UCSD-AML1 (cell line): ENCODE results near the gene PSMB1.
"Not testable (repeated sequence)": the region's sequence is repeated elsewhere in the genome, so short reads cannot be mapped to it uniquely, and the experiment has no call there.

Source experiments
- DNase-seq: peaks from one replicate; lab custom pipeline; 2025; ENCODE audit not compliant: unreplicated experiment; lab: John Stamatoyannopoulos, UW

Gene PSMB1

DNA sequence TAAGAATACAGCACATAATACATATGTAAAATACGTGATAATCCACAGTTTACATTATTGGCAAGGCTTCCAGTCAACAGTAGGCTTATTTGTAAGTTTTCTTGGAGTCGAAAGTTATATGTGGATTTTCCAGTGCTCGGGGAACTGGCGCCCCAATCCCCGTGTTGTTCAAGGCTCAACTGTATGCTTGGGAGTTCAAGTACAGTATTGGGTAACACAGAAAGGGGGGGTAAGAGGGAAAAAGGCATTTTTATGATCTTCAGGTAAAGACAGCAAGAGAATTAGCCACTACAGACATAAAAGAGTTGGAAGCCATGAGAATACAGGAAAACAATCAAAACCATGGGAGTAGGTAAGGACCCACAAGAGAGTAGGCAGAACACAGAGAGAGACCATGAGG lies 16.4 kb downstream of the PSMB1 start:
- DNase-seq: no peak

DNA sequence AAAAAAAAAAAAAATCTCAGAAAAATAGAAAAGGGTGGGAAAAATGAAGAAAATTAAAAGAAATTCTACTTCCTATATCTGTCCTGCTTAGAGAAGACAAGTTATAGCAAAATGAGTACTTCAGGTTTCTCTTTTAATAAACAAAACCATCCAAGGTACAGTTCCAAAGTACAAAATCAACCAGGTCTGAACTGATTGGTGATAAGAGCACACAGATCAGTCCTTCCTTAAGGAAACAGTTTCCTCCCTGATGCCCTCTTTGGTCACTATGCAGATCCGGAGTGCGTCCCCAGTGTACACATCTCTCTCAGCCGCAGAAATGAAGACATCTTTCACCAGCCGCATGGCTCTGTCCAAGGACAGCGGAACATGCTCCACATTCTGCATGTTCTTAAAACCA lies 18.1 kb downstream of the PSMB1 start:
- DNase-seq: no peak

DNA sequence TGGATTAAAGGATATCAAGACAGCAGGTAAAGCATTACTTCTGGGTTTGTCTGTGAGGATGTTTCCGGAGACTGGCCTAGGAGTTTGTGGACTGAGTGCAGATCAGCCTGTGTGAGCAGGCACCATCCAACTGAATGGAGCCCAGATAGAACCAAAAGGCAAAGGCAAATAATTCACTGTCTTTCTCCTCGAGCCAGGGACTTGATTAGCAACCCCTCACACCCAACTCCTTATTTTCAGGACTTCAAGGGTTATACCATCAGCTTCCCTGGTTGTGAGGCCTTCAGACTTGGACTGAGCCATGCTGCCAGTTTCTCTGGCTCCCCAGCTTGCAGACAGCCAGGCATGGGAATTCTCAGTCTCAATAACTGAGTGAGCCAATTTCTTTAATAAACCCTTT lies 19.3 kb downstream of the PSMB1 start:
- no peak for DNase-seq

DNA sequence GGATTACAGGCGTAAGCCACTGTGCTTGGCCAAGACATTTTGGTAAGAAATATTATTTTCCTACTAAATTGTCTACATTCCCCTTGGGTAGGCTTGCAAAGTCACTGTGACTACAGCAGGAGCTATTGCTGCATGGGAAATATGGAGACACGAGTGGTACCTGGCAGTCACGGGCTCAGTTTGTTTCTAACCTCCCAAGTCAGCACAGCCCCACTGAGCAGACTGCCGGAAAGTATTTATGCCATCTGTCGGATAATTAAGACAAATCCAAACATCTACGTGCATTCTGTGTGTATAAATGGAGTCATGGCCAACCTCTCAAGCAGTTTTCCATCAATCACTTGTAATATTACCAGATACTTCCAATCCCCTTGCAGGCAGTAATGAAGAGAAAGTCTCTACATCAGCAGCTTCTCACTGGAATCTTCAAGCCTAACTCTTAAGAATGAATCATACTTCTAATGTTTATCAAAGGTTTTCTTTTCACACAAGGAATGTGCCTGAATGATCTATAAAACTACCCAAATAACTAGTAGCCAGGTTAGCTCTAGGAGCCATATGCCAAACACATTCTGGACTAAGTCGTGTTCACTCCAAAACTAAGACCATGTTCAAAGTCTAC lies 20.1 kb downstream of the PSMB1 start:
- no peak for DNase-seq

DNA sequence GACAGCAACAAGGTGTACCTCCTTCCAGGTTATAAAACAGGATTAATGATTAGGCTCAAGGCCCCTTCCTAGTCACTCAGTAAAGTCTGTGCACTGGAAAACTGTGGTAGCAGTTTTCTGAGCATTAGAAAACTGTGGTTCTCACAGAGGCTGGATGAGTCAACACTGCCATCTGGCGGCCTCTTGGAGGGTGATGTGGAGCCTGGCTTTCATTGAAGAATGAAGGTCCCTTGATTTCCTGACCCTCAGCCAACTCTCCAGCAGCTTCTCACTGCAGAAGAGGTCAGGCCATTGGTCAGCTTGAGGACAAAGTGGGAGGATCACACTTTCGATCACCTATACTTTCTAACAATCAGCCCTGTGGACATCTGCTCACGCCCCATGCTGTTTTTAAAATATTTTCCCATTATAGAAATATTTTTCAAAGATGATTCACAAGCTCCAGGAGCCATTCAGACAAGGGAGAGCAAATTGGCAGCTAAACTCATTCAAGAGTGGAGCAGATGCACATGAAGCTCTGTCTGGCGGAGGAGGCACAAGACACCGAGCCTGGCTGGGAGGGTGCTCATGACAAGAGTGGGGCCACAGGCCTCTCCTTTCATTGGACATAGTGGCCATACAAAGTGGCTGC lies 23.2 kb downstream of the PSMB1 start:
- DNase-seq: peak; percentile 66

DNA sequence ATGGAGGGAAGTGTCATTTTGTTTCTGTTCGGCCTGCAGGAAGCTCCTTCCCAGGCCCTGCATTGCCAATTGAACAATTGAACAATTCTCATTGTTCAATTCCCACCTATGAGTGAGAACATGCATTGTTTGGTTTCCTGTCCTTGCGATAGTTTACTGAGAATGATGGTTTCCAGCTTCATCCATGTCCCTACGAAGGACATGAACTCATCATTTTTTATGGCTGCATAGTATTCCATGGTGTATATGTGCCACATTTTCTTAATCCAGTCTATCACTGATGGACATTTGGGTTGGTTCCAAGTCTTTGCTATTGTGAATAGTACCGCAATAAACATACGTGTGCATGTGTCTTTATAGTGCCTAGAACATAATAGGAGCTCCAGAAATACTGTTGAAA lies 25.1 kb downstream of the PSMB1 start:
- not testable (repeated sequence) for DNase-seq

DNA sequence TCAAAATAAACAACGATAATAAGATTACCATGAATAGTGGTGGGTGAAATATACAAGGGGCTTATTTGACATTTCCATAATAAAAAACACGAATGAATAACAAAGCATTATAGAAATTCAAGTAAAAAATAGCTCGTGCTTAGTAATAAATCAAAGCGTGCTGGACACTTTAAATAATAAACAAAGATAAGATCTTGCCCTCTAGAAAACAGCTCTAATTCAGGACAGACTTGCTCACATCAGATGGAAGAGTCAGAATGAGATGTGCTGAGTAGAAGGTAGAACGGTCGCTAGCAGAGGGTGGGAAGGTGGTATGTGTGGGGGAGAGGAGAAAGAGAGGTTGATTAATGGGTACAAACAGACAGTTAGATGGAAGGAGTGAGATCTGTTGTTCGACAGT lies 27.3 kb downstream of the PSMB1 start:
- no peak for DNase-seq

DNA sequence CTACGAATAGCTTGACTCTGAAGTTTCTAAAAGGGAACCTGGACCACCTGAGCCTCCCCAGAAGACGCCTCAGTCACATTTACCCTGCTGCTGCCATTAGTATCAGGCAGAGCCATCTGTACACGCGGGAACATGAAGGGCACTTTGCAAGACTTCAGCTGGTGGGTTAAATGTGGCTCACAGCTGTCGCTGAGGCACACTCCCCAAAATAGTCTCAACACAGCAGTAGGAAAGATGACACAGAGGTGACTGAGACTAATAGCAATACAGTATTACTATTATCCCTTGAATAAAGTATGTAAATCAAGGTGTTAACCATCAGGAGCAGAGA lies 29.0 kb downstream of the PSMB1 start:
- no peak for DNase-seq

DNA sequence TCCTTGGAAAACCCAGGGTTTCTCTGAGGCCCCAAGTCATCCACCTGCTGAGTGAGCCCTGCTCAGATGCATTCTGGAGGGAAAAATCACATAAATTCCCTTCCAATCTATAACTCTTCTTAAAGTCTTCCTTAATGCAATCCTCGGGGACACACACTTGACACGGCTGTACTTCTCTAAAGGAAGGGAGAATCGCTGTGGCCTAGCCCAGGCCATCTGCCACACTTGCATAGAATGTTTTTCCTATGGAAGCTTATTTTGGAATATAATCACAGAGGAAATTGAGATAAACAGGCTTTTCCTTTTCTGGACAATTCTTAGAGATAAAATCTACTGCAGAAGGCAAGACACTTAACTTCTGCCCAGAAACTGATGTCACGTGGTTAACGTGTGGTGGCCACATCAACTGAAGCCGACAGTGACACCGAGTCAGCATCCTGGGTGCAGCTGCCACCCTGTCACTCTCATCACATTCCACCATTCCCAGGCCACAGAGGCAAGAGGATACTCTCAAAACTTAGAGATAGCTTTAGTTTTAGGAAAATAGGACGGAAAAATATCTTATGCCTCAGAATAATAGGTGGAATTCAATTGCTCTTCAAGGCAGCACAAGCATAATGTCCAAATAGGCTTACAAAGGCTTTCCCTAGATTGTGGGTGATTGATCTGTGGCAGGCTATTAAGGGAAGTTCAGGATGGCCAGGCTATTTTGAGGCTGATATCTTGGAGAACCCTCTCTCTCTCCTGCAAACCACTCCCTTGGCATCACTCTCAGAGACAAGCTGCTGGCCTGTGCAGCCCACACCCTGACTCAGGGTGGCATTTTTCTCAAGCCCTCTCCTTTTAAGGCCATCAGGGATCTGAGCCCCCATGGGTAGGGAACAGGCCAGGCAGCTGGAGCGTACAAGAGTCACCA lies 29.6 kb downstream of the PSMB1 start:
- DNase-seq: no peak

DNA sequence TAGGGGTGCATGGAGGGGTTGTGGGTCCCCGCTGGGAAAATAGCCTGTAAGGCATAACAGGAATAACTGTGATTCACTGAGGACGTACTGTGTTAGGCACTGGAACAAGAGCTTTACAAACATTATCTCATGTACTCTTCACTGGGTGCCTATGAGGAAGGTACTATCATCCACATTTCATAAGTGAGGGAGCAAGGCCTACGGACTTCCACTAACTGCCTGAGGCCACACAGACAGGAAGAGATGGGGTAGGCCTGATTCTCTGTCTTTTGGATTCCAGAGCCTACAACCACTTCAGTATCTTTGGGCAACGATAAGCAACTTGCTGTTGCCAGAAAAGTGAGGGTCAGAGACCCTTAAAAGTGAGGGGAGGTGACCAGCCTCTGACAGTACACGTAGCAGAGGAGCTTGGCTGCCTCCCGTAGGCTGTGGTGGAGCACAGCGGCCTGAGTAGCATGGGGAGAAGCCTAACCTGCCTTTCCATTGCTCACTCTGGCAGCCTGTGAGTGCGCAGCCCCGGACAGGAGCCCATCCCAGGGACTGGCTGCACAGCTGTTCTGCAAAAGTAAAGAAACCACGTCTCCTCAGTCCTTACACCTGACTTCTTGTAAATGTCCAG lies 30.4 kb downstream of the PSMB1 start:
- peak; percentile 36 for DNase-seq

DNA sequence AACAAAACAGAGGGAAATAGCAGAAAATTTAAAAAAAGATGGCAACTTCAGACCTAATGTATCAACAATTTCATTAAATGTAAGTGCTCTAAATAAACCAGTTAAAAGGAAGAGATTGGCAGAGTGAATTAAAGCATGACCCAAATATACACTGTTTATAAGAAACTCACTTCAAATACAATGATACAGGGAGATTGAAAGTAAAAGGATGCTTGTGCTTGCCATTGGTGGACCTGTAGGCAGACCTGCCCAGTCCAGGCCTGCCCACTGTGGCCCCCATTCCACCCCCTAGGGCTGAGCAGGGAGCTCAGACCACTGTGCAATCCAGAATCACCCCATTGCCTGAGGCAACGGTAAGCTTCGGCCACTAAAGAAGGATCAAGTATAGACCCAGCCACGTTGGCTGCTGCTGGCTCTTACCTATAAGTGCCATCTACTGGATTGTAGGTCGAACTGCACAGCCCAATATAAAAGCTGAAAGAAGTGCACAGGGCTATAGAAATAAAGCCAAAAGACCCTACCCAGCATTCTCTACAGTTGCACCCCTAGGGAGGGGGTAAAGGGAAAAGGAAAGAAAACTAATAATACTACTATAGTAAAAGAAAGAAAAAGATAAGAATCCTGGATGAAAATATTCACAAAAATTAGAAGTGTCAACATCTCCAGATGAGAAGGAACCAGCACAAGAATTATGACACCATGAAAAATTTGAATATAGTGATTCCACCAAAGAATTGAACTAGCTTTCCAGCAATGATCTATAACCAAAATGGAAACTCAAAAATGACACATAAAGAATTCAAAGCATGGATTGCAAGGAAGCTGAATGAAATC lies 36.1 kb downstream of the PSMB1 start:
- peak; percentile 49 for DNase-seq

DNA sequence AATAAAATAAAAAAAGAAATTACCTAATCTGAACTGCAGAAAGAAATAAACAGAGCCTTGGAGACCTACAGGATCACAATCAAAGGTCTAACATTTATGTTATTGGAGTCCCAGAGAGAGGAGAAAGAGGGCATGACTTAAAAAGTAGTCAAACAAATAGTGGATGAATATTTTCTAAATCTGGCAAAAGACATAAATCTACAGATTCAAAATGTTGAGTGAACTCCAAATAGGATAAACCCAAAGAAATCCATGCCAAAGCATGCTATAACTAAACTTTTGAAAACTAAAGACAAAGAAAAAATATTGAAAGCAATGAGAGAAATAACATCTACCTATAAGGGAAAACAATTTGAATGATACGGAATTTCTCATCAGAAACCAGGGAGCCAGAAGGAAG lies 38.2 kb downstream of the PSMB1 start:
- no peak for DNase-seq

DNA sequence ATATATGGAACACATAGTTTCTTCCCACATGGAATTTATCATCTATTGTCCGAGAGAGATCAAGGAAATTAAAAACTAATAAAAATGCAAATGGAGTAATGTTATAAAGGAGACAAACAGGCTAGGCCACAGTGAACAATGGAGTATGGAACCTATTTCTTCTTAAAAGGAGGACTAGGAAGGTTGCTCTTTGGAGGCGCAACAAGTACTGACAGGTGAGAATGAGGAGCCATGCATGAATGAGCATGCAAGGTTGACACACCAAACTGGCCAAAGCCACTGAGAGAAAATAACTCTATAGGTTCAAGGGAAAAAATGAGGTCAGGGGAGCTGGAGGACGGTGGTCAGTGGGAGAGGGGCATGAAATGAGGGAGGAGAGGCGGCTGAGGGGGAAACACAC lies 40.9 kb downstream of the PSMB1 start:
- DNase-seq: no peak

DNA sequence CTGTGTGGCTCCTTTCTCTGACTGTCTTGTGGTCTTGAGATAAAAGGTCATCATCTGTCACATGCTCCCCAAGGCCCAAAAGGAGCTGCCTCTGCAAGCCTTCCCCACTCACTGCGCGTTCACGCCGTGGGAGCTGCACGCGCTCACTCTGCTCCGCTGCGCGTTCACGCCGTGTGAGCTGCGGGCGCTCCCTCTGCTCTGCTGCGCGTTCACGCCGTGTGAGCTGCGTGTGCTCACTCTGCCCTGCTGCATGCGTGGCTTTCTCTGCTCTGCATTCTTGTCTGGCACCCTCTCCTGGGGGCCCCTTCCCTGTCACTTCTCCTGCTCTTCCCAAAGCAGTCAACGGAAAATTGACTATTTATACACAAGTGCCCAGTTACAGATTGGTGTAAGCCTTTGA lies 42.5 kb downstream of the PSMB1 start:
- no peak for DNase-seq

DNA sequence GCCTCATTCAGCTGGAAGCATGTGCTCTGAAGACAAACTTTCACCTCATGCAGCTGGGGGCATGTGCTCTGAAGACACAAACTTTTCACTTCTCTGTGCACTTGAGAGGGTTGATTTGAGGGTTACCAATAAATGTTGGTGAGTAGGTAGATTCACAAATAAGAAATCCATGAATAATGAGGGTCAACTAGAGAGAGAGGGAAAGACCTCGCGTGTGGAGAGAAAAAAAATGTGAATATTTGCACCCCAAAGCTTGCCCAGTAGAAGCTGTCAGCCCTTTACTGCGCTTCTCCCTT lies 43.4 kb downstream of the PSMB1 start:
- no peak for DNase-seq

DNA sequence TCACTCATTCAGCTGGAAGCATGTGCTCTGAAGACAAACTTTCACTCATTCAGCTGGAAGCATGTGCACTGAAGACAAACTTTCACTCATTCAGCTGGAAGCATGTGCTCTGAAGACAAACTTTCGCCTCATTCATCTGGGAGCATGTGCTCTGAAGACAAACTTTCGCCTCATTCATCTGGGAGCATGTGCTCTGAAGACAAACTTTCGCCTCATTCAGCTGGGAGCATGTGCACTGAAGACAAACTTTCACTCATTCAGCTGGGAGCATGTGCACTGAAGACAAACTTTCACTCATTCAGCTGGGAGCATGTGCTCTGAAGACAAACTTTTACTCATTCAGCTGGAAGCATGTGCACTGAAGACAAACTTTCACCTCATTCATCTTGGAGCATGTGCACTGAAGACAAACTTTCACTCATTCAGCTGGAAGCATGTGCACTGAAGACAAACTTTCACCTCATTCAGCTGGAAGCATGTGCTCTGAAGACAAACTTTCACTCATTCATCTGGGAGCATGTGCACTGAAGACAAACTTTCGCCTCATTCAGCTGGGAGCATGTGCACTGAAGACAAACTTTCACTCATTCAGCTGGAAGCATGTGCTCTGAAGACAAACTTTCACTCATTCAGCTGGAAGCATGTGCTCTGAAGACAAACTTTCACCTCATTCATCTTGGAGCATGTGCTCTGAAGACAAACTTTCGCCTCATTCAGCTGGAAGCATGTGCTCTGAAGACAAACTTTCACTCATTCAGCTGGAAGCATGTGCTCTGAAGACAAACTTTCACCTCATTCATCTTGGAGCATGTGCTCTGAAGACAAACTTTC lies 44.0 kb downstream of the PSMB1 start:
- DNase-seq: not testable (repeated sequence)

DNA sequence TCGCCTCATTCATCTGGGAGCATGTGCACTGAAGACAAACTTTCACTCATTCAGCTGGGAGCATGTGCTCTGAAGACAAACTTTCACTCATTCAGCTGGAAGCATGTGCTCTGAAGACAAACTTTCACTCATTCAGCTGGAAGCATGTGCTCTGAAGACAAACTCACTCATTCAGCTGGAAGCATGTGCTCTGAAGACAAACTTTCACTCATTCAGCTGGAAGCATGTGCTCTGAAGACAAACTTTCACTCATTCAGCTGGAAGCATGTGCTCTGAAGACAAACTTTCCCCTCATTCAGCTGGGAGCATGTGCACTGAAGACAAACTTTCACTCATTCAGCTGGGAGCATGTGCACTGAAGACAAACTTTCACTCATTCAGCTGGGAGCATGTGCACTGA lies 44.8 kb downstream of the PSMB1 start:
- DNase-seq: not testable (repeated sequence)

DNA sequence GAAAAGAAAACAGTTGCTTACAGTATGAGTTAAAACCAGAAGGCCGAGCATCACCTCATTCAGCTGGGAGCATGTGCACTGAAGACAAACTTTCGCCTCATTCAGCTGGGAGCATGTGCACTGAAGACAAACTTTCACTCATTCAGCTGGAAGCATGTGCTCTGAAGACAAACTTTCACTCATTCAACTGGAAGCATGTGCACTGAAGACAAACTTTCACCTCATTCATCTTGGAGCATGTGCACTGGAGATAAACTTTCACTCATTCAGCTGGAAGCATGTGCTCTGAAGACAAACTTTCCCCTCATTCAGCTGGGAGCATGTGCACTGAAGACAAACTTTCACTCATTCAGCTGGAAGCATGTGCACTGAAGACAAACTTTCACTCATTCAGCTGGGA lies 45.4 kb downstream of the PSMB1 start:
- not testable (repeated sequence) for DNase-seq

DNA sequence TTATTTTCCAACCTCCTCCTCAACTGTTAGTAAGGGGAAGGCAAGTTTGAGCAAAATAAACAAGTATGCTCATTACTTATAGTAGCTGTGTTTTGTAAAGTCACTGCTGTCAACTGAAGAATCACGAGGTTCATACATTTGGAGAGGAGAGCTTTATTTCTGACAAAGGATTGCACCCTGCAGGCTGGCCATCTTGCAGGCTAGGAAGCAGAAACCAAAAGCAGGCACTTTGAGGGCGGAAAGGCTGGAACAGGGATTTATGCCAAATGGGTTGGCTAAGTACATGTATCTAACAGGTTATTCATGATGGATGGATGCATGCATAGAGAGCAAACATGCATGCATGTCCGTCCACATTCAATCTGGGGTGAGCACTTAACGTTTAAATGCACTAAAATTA lies 46.7 kb downstream of the PSMB1 start:
- DNase-seq: no peak

DNA sequence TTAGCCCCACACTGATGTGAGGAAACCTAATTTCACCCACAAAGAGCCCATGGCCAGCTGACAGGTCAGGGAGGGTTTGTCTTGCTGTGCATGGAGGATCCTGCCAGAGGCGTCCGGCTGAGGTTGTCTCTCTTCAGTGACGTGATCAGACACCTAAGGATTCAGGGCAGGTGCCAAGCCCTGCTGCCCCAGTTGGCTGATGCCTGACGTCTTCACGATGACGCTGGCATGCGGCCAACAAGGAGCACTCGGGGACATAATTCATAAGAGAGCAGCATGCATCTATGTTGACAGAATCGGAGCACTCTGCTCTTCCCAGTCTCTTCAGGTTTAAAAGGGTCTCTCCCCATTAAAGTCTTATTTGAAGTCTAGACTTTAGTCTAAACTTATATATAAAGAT lies 47.8 kb downstream of the PSMB1 start:
- no peak for DNase-seq
